ENCODE data around the gene LYRM2.

The LYRM2 gene

GRCh38 chr6:89553431-89553830 is 85.1 kb downstream of the LYRM2 start:
- no peak for DNase-seq

DNA sequence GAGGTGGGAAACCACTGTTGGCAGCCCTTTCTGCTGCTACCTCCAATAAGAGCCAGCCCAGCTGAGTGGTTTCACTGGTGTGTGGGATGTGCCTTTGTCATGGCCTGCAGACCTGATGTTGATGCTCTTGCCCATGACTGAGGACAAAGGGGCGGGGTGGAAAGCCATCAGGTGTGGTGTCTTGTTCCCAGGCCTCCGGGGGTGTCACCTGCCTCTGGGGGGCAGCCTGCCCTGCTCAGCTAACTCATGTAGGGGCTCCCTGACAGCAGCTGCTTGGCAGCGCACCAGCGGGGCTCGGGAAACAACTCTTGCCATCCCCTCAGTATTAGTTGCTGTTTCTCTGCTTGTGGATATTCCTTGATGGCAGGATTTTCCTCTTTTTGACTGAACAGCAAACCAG is 91.3 kb downstream of the LYRM2 start:
- no peak for DNase-seq

- no peak for DNase-seq
Observed at GRCh38 chr6:89542866-89543265, 95.7 kb downstream of the LYRM2 start.

DNA sequence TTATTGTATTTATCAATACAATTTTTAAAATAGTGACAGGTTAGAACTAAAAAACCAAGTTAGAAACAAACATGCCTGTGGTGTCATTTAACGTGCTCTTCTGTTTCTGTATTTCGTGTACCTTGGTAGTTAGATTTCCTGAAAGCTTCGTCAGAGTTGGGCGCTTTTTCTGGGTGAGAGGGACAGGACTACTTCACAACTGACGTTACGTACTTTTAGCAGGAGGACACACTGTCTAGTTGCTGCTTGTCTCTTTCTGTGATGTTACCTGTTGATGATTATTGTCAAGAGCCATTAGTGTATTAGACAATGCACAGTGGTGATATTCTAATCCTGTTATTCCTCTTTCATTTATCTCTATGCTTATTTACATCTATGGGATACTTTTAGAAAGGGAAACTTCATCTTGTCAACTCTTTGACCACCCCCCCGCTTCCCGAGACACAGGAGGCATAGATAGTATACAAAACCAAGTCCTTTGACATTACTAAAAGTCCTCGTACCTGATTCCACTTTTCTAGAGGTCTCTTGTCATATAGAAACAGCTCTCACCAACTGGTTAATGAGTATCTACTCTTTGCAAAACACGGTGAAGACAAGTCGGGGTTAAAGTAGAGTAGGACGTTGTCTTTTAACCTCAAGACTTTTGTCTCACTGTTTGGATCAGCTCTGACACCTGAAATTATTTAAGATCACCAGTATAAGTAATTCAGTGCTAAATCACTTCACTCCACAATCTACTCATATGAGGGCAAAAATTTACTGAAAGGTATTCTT is 96.3 kb downstream of the LYRM2 start:
- no peak for DNase-seq

- no peak for DNase-seq
Observed at GRCh38 chr6:89539779-89540178, 98.8 kb downstream of the LYRM2 start.

- no peak for DNase-seq
Observed at GRCh38 chr6:89536231-89536630, 102.3 kb downstream of the LYRM2 start.

DNA sequence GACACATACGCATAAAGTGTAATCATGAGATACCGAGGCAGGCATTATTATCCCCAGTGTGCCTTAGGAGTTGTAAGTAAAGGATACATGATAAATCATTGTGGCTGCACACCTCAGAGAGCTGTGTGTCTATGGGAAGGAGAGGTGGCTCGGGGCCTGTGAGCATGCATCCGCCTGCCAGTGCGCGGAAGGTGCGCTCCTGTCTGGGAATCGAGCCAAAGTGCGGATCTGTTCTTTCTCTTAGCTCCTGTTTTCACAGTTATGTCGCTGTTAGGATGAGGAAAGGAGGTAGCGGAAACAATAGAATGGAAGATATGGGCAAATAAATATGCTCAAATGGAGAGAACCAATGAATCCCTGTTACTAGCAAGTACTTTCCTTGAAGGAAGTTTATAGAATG is 107.6 kb downstream of the LYRM2 start:
- no peak for DNase-seq

DNA sequence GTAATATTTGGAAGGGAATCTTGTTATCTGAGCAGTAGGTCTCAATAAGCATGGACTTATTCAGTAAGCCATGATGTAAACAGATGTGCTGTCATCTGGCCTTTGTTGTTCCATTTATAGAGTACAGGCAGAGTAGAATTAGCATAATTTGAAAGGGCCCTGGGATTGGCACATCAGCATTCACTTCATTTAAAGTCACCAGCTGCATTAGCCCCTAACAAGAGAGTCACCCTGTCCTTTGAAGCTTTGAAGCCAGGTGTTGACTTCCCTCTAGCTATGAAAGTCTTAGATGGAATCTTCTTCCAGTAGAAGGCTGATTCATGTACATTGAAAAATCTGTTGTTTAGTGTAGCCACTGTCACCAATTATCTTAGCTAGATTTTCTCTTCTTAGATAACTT is 109.7 kb downstream of the LYRM2 start:
- DNase-seq, result no peak

DNA sequence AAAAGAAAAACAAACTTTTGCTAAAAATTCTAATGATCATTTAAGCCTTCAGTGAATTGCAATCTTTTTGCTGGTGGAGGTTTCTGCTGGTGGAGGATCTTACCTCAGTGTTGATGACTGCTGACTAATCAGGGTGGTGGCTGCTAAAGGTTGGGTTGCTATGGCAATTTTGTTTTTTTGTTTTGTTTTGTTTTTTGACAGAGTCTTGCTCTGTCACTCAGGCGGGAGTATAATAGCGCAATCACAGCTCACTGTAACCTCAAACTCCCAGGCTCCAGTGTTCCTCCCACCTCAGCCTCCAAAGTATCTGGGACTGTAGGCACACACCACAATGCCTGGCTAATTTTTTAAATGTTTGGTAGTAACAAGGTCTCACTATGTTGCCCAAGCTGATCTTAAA is 110.9 kb downstream of the LYRM2 start:
- DNase-seq, result no peak

- no peak for DNase-seq
Observed at GRCh38 chr6:89526563-89526869, 112.0 kb downstream of the LYRM2 start.

DNA sequence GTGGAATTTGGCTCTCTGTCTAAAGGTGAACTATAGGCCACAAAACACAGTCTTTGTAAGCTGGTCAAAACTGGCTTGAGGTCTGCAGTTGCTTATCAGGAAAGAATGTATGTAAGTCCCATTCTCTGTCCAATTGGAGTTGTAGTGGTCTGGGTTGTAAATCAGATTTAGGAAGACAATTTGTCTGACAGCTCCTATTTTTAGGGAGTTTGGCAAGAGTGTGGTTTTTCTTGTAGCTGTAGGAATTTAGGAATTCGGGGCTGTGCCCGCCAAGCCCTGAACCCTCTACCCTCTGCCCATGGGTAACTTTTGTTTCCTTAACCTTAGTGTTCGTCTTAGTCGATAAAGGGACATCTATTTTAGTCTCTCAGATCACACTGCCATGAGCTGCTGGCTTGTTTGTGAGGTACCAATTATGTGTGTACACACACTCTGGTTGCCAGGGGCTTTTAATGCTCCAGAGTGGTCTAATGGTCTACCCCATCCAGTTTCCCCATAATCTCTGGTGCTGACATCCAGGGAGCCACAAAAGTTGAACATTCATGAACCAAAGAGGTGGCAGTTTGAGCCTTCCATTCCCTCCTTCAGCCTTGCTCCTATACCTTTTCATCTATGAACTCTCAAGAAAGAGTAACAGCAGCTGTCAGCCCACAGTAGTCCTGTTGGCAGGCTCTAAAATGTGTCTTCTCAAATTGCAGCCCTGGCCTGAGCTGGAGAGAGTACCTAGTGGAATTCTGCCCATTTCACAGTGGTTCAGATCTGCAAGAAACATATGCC is 112.6 kb downstream of the LYRM2 start:
- no peak for DNase-seq

DNA sequence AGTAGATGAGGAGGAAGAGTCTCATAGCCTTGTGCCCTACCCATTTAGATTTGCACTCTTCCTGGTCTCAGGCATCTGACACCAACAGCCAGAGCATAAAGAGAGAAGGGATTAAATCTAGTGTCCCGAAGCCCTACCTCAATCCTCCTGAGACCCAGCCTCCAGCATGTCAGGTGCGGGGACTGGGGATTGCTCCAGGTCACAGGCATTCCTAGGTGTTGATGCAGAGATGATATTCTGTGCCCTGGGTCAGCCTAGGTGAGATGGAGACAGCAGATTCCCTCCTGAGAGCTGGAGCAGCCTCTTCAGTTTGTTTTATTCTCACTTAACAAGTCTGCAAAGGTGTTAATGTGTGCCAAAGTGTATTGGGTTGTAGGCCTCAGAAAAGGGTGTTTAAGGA is 115.8 kb downstream of the LYRM2 start:
- DNase-seq, result no peak

- DNase-seq, result no peak
Observed at GRCh38 chr6:89520736-89521135, 117.8 kb downstream of the LYRM2 start.

DNA sequence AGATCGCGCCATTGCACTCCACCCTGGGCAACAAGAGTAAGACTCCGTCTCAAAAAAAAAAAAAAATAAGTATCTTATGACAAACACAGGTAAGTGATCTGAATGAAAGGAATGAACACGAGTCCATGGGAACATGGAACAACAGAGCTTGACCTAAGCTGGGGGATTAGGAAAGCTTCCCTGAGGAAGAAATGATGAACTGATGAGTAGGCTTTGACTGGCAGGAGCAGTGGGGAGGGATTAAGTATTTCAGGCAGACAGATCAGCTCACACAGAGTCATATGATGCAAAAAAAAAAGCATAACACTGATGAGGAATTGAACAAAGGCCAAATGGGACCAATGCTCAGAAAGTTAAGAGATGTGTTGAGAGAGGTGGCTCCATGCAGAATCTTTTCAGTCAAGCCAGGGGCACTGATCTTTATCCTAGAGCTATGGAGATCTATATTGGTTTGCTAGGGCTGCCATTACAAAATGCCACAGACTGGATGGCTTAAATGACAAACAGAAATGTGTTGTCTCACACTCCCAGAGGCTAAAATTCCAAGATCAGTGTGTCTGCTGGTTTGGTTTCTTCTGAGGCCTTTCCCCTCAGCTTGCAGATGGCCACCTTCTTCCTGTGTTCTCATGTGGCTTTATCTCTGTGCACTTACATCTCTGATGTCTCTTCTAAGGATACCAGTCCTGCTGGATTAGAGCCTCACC is 120.0 kb downstream of the LYRM2 start:
- no peak for DNase-seq
